CD4-positive, alpha-beta T cell treated with Interleukin-12 subunit alpha and Interleukin-12 subunit beta, for 1 hour (primary cell): ENCODE data around the gene ADAM23.
"Not testable (repeated sequence)": the region's sequence is repeated elsewhere in the genome, so short reads cannot be mapped to it uniquely, and the experiment has no call there.

Source experiments
- DNase-seq: peaks from one replicate; pipeline ENCODE4 v3.0.0-alpha.2; 2020

ADAM23 gene

GRCh38 chr2:206442833-206443734 is at the start of gene ADAM23:
Gene ADAM23 (plus strand): TSS chr2:206443532. CDS start chr2:206443867, 335 bp downstream.
- peak; percentile 48 for DNase-seq

GRCh38 chr2:206396211-206396610 is 47.1 kb upstream of the ADAM23 start:
- DNase-seq: no peak

- not testable (repeated sequence) for DNase-seq
These were observed 40.3 kb upstream of the ADAM23 start for GRCh38 chr2:206402956-206403569.

- DNase-seq: no peak
These were observed 34.7 kb upstream of the ADAM23 start for GRCh38 chr2:206408323-206409320.

- no peak for DNase-seq
These were observed 32.6 kb upstream of the ADAM23 start for GRCh38 chr2:206410714-206411113.

- DNase-seq: no peak
These were observed 27.6 kb upstream of the ADAM23 start for GRCh38 chr2:206415618-206416243.

- DNase-seq: no peak
These were observed 24.4 kb upstream of the ADAM23 start for GRCh38 chr2:206418968-206419367.

- no peak for DNase-seq
These were observed 22.6 kb upstream of the ADAM23 start for GRCh38 chr2:206420721-206421120.

- no peak for DNase-seq
These were observed 20.8 kb upstream of the ADAM23 start for GRCh38 chr2:206422493-206422892.

- DNase-seq: no peak
These were observed 20.2 kb upstream of the ADAM23 start for GRCh38 chr2:206423147-206423546.

GRCh38 chr2:206424134-206424533 is 19.2 kb upstream of the ADAM23 start:
- no peak for DNase-seq

GRCh38 chr2:206428783-206429182 is 14.5 kb upstream of the ADAM23 start:
- no peak for DNase-seq

- DNase-seq: no peak
These were observed 12.9 kb upstream of the ADAM23 start for GRCh38 chr2:206430452-206430851.

GRCh38 chr2:206431439-206431838 is 11.9 kb upstream of the ADAM23 start:
- no peak for DNase-seq

GRCh38 chr2:206432193-206433082 is 10.9 kb upstream of the ADAM23 start:
- DNase-seq: no peak

- DNase-seq: no peak
These were observed 10.1 kb upstream of the ADAM23 start for GRCh38 chr2:206433190-206433589.

- no peak for DNase-seq
These were observed 9.6 kb upstream of the ADAM23 start for GRCh38 chr2:206433686-206434085.

- no peak for DNase-seq
These were observed 7.6 kb upstream of the ADAM23 start for GRCh38 chr2:206435742-206436141.

- no peak for DNase-seq
These were observed 5.1 kb upstream of the ADAM23 start for GRCh38 chr2:206438196-206438724.

- no peak for DNase-seq
These were observed 879 bp upstream of the ADAM23 start for GRCh38 chr2:206442474-206442832.
